ENCODE results near the gene THEMIS. TPM values are rescaled to one million over a fixed set of nuclear protein-coding genes. Genes with fewer than 3 reads are reported as not detected.

The THEMIS gene
- total RNA-seq, 1 donor from 2014 or later: 0.07 TPM

GRCh38 chr6:127813699-127814027, 87.2 kb downstream of the THEMIS start:
- Histone ChIP-seq H3K4me2 (ENCODE audit: low read length) (no peak overlapping the region), H3K27me3 (ENCODE audit: insufficient read depth, low read length) (peaks cover 2% of the 10 kb centered on the region), H3K27ac (ENCODE audit: low read depth, low read length) (no peak overlapping the region), H3K9me3 (ENCODE audit: insufficient read depth, low read depth, low read length) (no peaks in the 10 kb centered on the region), H3K36me3 (ENCODE audit: insufficient read depth, low read length) (no peaks in the 10 kb centered on the region), H3K4me1 (ENCODE audit: insufficient read depth, low read length) (no peaks in the 10 kb centered on the region), H2AFZ (ENCODE audit: low read depth, low read length) (no peak overlapping the region), H3K9ac (ENCODE audit: low read length) (no peak overlapping the region), H4K20me1 (ENCODE audit: insufficient read depth, low read length) (no peaks in the 10 kb centered on the region), H3K4me3 (ENCODE audit: insufficient read depth, low read depth, low read length) (no peak overlapping the region), H3K79me2 (ENCODE audit: insufficient read depth, low read length) (no peaks in the 10 kb centered on the region)
- no peaks in the 10 kb centered on the region for H3K9me3 Mint-ChIP-seq (ENCODE audit: unreplicated experiment)
- no peak for TF ChIP-seq CTCF (IDR thresholded peaks at IDR 0.05; ENCODE audit: insufficient read depth, low read depth, low read length)
- TF ChIP-seq EZH2 (IDR thresholded peaks at IDR 0.05; ENCODE audit: insufficient read depth, low read length): no peak
- no peak overlapping the region for H3K27ac Mint-ChIP-seq (ENCODE audit: unreplicated experiment)
- FAIRE-seq: no peak
- peaks cover 3% of the 10 kb centered on the region for H3K27me3 Mint-ChIP-seq (ENCODE audit: low read depth, unreplicated experiment)
- no peaks in the 10 kb centered on the region for H3K36me3 Mint-ChIP-seq (ENCODE audit: low read depth, unreplicated experiment)
- no peaks in the 10 kb centered on the region for H3K4me1 Mint-ChIP-seq (ENCODE audit: low read depth, unreplicated experiment)
- no peak for DNase-seq (ENCODE audit: low read depth)
- no peak overlapping the region for H3K4me3 Mint-ChIP-seq (ENCODE audit: unreplicated experiment)

DNA sequence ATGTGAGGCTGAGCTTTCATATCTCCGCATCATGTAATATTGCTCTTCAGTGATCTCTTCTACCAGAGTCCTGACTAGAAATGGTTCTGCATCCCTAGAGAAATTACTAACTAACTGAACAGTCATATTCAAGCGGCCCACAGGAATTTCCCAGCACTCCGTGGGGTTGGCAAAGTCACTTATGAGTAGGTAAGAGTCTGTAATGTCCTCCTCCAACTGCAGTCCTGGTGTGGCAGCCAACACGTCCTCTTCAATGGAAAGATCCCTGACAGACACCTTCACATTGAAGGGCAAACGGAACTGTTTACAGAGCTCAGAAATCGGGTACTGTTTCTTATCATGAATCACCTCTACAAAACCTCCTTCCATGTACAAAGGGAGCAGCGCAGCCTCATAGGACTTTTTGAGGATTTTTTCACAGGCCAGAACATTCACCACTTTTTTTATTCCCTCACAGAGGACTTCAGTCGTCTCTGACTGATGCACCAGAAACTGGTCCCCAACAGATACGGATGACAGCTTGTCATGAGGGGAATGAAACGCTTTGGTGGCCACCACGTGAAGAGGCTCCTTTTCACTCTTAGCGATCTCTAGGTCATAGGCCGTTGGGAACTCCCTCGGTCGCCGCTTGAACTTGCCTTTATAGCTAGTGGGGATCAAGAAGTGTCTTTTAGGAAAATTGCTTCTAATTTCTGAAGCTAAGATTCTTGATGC, 87.7 kb downstream of the THEMIS start:
- peaks cover 3% of the 10 kb centered on the region for H3K27me3 Mint-ChIP-seq (ENCODE audit: low read depth, unreplicated experiment)
- no peak overlapping the region for H3K9ac ChIP-seq (ENCODE audit: low read length)
- no peaks in the 10 kb centered on the region for H3K36me3 Mint-ChIP-seq (ENCODE audit: low read depth, unreplicated experiment)

More for the DNA sequence above, 87.7 kb downstream of the THEMIS start:
- Histone ChIP-seq H3K27me3 (ENCODE audit: insufficient read depth, low read length) (peaks cover 2% of the 10 kb centered on the region), H2AFZ (ENCODE audit: low read depth, low read length) (no peak overlapping the region), H3K4me2 (ENCODE audit: low read length) (no peak overlapping the region), H3K79me2 (ENCODE audit: insufficient read depth, low read length) (no peaks in the 10 kb centered on the region), H3K36me3 (ENCODE audit: insufficient read depth, low read length) (no peaks in the 10 kb centered on the region), H3K4me1 (ENCODE audit: insufficient read depth, low read length) (no peaks in the 10 kb centered on the region), H3K9me3 (ENCODE audit: insufficient read depth, low read depth, low read length) (no peaks in the 10 kb centered on the region), H3K27ac (ENCODE audit: low read depth, low read length) (no peak overlapping the region), H4K20me1 (ENCODE audit: insufficient read depth, low read length) (no peaks in the 10 kb centered on the region), H3K4me3 (ENCODE audit: insufficient read depth, low read depth, low read length) (no peak overlapping the region)
- Mint-ChIP-seq H3K27ac (ENCODE audit: unreplicated experiment) (no peak overlapping the region), H3K4me3 (ENCODE audit: unreplicated experiment) (no peak overlapping the region), H3K4me1 (ENCODE audit: low read depth, unreplicated experiment) (no peaks in the 10 kb centered on the region), H3K9me3 (ENCODE audit: unreplicated experiment) (no peaks in the 10 kb centered on the region)
- DNase-seq (ENCODE audit: low read depth) (no peak), FAIRE-seq (no peak)
- no peak for TF ChIP-seq CTCF (IDR thresholded peaks at IDR 0.05; ENCODE audit: insufficient read depth, low read depth, low read length)
- TF ChIP-seq EZH2 (IDR thresholded peaks at IDR 0.05; ENCODE audit: insufficient read depth, low read length): no peak

All from astrocyte (in vitro differentiated cells and primary cell).